NCI-H1694 treated with DMSO at 0.1 percent for 48 hours (cell line): Measurements from ENCODE around the gene AHI1.
"Not testable (repeated sequence)": the region's sequence is repeated elsewhere in the genome, so short reads cannot be mapped to it uniquely, and the experiment has no call there.

Source experiments
- DNase-seq: peaks from one replicate; lab custom pipeline; 2025; lab: John Stamatoyannopoulos, UW

AHI1 gene

DNA sequence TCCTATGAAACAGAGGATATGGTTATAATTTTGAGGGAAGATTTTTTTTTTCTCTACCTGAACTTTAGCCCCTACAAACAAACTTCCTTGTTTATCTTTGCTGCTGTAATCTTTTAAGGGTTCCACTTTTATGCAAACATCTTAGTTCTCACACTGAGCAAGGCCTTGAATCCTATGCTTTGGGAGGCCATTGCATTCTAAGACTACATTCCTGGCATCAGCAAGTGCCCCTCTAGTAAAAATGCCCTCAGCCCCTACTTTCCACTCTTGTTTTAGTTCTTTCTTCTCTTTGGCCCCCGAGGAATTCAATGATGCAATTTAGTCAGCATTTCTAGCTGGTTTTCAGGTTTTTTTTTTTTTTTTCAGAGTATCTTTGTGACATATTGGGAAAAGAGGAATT is 8.1 kb upstream of the AHI1 start:
- DNase-seq: no peak

DNA sequence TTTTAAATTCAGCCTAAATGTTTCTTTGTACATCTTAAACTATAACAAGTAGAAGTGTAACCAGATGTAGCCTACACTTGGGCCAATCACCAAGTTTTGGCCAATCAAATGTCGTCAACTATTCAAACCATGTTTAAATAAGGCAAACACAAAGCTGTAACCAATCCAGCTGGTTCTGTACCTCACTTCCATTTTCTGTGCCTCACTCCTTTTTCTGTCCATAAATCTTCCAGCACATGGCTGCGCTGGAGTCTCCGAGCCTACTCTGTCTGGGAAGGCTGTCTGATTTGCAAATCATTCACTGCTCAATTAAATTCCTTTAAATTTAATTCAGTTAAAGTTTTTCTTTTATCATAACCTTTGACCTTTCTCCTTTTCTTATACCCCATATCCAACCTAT is 7.7 kb upstream of the AHI1 start:
- no peak for DNase-seq

DNA sequence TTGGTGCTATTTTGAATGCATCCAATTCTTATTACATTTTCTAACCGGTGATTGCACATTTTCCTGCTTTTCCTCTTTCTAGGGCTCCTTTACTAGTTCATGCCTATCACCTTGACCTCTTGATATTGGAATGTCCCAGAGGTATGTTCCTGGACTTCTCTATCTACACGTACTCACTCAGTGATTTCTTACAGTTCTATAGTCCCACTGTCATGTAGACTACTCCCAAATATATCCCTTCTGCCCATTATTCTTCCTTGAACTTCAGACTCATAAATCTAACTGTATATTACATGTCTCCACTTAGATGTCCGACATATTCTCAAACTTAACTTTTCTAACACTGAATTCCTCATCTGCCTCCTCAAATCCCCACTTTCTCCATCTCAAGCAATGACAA is 7.2 kb upstream of the AHI1 start:
- no peak for DNase-seq

DNA sequence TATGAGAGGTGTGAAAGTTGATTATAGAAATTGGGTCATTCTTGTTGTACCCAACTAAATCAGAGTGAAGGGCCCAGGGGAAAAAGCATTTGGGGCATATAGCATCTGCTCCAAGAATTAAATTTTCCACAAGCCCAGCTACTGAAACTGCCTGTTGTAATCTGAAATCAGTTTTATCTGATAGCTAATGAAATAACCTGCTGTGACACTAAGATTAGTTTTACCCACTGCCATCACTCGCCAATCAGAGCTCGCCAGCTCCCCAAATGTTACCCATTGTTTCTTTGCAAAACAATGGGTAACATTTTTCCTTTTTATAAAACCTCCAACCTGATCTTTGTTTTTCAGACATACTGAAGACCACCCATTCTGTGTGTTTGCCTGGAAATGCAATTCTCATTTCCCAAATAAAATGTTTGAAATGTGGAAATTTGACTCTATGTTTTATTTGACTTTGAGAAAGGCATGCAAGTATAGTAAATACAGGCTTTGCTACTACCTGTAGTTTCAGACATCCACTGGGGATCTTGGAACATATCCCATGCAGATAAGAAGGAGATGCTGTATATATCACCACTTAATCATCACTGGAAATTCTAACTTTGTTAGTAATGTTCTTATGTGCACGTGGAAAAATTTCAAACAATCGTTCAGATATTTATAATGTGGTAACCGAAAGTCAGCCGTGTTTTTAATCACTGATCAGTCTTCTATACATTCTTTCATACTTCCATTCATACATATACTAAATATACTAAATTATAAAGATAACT is 6.3 kb upstream of the AHI1 start:
- DNase-seq: no peak

DNA sequence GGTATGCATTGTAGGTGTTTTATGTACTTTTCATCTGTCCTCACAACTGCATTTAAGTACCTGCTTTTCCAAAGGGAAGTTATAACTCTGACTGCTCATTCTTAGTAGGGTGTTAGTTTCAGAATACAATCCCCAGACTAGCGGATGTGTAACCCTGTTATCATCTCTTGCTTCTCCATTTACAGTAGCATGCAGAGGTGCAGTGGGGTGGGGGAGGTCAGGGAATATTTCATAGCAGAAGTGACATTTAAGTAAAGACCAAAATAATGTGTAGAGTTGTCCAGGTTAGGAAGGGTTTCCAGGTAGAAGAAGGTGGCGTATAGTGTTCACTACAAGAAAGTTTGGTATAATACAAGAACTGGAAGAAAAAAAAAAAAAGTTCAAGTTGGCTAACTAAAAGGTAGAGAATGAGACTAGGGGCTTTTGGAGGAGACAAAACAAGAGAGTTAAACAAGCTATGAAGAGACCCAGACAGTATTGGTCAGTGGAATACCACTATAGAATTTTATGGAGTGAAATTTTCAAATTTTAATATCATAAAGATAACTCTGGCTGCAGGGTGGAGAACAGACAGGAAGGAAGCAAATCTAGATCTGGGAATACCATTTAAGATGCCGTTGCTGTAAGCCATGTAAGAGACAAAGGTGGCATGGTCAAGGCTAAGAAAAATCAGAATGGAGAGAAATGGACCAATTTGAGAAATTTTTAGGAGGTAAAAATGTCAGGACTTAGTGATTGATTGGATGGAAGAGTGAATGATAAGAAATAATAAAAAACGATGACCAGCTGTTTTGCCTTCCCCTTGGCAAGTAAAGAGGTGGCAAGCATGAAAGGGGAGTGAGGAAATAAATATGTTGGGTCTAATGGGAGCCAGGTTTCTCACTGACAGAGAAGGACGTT is 2.2 kb upstream of the AHI1 start:
- no peak for DNase-seq

DNA sequence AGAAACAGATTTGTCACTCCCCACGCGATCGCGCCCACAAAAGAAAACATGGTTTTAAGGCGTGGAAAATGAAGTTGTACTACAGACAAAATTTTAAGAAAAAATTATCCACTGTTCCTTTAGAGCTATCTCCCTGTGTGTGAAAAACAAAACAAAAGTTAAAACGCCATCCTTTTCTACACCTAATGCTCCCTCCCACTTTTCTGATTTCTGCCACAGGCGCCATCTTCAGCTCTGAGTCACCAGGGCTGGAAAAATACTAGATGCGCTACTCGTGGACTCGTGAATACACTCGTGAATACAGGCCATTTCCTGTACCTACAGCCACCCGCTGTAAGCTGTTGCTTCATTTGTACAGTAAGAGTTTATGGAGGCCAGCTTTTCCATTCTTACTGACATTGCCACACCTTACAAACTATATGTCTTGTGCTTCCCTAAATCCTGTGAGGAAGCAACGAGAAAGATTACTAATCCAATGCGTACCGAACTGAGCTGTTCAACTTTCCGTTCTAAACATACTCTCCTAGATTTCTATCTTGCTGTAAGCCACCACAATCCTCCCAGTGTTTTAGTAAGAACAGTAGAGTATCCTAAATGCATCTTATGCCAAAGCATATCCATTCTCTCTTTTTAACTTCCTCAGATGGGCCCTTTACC is 773 bp upstream of the AHI1 start:
- no peak for DNase-seq

DNA sequence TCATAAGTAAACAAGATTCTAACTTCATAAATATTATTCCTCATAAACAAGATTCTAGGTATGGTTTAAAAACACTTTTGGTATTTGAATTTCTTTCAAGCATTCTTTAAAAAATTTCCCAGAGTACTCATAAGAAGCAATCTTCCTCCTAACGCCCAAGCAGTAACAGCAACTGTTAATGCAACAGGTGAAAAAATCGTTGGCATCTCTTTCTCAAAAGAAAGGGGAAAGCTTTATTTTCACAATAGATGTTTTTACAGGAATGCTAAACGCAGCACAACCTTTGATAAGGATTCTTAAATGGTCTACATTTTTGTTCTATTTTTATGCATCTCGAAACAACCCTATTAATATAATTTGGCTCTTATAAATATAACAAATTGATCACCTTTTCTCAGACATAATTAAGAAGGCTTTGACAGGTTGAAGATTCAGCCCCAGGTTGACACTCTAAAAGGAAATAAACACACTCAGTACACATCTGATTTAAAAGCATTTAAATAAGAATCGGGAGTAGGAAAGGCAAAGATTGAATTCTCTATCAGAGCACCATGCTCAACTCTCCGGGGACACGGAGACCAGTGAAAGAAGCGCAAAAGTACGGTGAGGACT is 634 bp downstream of the AHI1 start:
- no peak for DNase-seq

DNA sequence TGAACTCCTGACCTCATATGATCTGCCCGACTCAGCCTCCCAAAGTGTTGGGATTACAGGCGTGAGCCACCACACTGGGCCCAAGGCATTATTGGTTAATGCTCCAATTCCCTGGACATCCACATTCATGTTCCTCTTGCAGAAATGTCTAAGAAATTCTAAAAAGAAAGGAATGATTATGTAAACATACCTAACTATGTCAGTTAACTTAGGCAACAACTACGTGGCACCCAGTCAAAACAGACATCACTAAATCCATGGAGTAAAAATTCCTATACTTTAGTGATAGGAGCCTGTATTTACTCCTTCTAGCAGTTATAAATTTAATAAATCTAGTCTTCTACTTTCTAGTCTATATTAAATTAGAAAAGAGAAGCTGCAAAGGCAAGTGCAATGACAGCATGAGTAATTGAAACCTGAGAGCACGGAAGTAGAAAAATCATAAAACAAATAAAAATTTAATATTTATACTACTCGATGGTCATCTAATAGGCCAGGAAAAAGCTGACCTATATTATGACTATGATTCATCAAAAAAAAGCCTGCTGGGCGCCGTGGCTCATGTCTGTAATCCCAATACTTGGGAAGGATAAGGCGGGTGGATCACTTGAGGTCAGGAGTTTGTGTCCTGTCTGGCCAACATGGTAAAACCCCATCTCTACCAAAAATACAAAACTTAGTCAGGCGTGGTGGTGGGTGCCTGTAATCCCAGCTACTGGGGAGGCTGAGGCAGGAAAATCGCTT is 4.2 kb downstream of the AHI1 start:
- DNase-seq: no peak

DNA sequence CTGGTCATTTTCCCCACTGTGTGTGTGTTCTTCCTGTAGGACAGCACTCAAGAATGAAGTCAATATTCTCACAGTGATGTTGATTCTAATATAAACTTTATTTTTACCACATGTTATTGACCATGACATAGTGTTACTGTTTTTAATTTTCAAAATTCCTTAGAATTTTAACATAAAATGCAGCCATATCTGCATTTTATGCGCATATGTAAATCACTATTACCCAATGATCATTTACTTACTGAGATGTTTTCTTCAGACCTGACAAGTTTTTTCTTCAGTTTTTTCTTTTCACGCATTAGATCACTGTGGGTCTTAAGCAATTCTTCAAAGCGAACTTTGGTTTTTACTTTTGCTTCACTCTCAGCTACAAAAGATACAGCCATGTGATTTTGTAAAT is 7.2 kb downstream of the AHI1 start:
- DNase-seq: no peak

DNA sequence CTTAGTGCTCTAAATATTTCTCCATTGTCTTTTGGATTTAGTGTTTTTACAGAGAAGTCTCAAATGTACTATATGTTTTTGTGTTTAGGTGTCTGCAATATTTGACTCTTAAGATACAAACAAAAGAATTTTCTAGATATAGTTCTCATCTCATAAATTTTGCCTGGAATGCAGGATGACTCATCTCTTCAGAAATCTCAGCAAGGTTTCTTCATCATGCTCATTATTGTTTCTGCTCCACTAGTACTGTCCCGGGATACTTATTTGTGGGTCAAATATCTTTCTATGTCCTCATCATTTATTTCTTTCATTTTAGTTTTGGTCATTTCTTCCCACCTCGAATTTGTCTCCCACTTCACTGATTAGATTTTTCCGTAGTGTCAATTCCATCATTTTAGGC is 9.5 kb downstream of the AHI1 start:
- DNase-seq: no peak

DNA sequence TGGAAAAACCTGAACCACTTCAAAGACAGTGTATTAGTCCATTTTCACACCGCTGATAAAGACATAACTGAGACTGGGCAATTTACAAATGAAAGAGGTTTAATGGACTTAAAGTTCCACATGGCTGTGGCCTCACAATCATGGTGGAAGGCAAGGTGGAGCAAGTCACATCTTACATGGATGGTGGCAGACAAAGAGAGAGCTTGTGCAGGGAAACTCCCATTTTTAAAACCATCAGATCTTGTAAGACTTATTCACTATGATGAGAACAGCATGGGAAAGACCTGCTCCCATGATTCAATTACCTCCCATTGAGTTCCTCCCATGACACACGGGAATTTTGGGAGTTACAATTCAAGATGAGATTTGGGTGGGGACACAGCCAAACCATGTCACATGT is 13.6 kb downstream of the AHI1 start:
- not testable (repeated sequence) for DNase-seq

DNA sequence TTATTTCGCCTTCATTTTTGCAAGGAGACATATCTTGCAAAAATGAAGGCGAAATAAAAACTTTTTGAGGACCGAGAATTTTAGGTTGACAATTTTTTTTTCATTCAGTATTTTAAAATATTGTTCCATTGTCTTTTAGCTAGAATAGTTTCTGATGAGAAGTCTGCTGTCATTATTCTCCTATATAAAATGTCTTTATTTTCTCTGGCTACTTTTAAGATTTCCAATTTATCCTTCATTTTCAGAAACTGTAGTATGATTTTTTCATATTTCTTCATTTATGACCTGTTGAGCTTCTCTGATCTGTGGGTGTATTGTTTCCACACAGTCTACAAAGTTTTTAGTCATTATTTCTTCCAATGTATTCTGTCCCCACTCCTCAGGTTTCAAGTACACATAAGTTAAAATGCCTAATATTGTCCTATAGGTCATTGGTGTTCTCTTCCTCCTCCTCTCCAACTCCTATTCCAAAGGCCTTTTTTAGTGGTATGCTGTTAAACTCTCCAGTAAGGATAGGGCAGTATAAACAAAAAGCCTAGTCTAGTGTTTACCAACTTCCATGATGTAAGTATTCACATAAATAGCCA is 15.7 kb downstream of the AHI1 start:
- DNase-seq: peak; percentile 16

DNA sequence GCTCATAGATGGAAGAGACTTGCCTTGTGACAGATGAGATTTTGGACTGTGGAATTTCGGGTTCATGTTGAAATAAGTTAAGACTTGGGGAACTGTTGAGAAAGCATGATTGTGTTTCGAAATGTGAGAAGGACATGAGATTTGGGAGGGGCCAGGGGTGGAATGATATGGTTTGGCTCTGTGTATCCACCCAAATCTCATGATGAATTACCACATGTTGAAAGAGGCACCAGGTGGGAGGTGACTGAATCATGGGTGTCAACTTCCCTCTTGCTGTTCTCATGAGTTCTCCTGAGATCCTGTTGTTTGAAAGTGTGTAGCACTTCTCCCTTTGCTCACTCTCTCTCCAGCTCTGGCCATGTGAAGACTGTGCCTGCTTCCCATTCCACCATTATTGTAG is 17.9 kb downstream of the AHI1 start:
- no peak for DNase-seq

DNA sequence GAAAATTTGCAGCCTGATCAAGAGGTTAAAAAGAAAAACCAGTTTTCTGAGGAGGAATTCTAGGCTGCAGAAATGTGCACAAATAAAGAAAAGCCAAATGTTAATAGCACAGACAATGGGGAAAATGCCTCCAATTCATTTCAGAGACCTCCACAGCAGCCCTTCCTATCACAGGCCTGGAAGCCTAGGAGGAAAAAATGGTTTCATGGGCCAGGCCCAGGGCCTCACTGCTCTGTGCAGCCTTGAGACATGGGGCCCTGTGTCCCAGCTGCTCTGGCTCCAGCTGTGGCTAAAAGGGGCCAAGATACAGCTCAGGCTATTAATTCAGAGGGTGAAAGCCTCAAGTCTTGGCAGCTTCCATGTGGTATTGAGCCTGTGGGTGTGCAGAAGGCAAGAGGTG is 18.9 kb downstream of the AHI1 start:
- no peak for DNase-seq

DNA sequence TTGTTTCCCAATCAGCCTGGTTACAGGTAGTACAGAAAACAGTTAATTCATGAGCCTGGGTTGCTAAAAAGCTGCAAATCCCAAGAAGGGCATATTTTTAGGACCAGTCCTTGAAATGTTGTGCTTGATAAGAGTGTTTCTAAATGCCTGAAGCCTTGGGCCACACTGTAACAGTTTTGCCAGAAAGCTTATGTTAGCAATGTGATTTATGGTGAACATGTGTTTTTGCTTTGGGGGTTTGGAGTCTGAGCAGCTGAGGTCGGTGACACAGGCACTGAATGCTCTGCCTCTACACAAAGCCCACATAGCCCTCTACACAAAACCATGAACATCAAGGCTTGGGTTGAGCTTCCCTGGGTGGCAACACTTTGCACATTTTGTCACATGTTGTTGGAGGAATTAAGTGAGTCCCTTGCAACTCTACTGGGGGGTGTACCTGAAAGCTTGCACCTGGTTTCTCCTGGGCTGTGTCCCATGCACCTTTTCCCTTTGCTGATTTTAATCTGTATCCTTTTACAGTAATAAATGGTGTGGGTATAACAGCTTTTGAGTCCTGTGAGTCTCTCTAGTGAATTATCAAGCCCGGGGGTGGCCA is 22.2 kb downstream of the AHI1 start:
- no peak for DNase-seq

DNA sequence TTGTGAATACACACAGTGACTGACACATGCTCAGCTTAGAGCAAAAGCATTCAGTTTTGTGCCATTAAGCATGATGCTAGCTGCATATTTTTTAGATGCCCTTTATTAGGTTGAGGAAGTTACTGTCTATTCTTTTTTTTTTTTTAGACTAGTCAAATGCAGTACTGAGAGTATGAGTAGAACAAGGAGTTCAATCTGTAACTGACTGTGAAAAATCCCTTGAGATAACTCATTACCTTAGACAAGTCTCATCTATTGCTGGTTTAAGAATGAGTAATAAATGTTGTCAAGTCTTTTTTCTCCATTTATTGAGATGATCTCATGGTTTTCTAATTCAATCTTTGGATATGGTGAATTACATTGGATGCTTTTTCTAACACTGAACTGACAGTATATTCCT is 23.2 kb downstream of the AHI1 start:
- DNase-seq: no peak

DNA sequence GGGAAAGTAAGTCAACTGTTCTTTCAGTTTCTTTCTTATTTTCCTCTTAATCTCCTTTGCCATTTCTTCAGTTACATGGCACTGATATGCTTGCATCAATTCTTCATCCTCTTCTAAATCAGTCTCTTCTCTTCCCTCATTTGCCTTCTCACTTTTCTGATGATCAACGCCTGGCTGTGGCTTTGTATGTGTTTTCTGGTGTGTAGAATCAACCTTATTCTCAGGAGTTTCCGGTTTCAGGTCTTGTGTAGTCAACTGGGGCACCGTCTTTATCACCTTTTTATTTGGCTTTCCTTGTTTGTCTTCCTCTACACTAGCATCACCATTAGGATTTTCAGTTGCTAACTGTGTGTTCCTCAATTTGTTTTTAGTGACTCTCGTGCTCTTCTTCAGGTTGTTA is 31.6 kb downstream of the AHI1 start:
- DNase-seq: no peak

DNA sequence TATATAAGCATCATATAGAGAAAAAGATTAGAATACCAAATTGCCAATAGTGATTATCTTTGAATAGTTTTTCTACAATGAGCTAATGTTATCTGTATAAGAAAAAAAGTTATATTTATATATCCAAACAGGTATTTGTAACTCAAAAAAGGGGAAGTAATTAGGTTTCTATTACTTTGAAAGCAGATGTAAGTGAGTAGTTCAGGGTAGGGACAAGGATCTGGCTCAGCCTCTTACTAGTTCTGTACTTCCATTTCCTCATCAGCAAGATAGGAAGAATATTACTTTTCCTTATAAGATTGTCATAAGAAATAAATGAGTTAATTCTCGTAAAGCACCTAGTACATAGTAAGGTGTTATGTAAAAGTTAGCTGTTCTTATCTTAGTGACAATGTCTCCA is 32.2 kb downstream of the AHI1 start:
- DNase-seq: no peak

DNA sequence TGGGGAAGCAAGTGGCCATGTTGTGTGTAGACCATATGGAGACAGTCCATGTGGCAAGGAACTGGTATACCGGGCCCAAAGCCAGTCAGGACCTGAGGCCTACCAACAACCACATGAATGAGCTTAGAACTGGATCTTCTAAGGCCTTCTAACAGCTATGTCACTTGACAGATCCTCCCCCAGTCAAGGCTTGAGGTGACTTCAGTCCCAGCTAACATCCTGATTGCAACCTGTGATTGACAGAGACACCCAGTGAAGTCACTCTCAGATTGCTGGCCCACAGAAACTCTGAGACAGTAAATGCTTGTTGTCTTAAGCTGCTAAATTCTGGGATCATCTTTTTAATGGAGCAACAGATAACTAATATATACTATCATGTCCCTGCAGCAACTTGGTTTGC is 32.9 kb downstream of the AHI1 start:
- DNase-seq: no peak

DNA sequence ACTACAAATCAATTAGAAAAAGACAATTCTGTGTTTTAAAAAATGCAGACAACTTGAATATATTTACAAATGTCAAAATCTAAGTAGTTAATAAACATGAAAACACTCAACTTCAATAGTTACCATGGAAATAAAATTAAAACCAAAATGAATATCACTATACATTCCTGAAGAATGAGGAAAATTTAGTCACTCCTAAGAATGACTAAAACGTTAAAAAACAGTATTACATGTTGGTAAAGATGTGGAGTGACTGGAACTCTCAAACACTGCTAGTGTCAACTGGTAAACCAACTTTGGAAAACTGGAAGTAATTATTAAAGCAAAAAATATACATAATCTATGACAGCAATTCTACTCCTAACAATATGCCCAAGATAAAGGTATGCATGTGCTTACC is 36.3 kb downstream of the AHI1 start:
- DNase-seq: no peak

DNA sequence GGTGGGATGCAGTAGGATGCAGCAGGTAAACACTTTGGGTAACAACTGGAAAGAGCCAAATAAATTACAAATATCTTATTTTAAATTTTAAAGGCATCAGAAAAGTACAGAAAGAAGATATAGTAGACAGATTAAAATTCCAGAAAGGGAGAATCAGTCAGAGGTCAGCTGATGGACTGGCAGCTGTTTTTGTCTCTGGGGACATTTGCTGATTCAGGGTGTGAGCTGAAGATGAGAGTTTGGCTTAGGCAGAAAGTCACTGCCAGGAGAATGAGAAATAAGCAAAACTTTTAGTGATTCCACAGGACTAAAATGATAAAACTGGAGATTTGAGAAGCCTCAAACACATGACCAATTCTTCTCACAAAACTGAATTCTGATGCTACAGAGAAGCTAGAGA is 39.5 kb downstream of the AHI1 start:
- DNase-seq: no peak
